H7 (cell line): ENCODE measurements around the gene CREBBP. TPM values are rescaled to one million over a fixed set of nuclear protein-coding genes. Genes with fewer than 3 reads are reported as not detected.

Experiments used
- DNase-seq: peaks from one replicate; pipeline ENCODE4 v3.0.0; 2012
- H3K27me3 ChIP-seq: 2 replicates; pipeline ENCODE4 v1.6.0; 2011; ENCODE audit warnings: mild to moderate bottlenecking, low read length; ENCODE audit not compliant: control insufficient read depth, insufficient read depth
- H3K36me3 ChIP-seq: replicated peaks from 2 replicates; pipeline ENCODE4 v1.5.1; 2011; ENCODE audit warnings: low read length; ENCODE audit not compliant: control insufficient read depth, insufficient read depth
- H3K4me3 ChIP-seq: 2 replicates; pipeline ENCODE4 v1.5.1; 2011; ENCODE audit warnings: low read depth, mild to moderate bottlenecking, control low read depth, low read length, moderate library complexity; ENCODE audit not compliant: insufficient read depth
- total RNA-seq: library from RNA; depleted of rRNA; stranded (reverse); fragments of >200 nt; shearing (Covaris generic); gene quantifications from 2 replicates; pipeline ENCODE4 v1.2.3, GENCODE V29; 2014

Gene CREBBP
- total RNA-seq, 1 experiment from 2014 or later = 11.7 TPM

DNA sequence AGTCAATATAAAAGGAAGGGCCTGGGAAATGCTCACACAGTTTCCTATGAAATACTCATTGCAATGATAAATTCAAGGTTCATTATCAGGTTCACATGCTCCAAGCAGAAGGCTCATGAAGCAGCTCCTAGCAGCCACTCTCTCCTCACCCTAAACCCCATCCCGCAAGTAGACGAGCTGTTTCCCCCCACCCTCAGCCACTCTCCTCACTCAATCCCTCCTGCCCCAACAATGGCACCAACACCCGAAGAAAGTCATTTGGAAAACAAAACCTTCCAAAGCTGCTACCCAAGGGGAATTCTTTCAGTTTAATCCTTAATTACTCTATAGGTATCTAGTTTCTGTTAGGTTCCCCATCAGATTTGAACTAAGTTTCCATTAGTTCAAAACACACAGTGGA, 69.7 kb downstream of the CREBBP start:
- Histone ChIP-seq H3K36me3 (0 out of 2 replicates have a peak, but pooled peaks cover 1% of the 10 kb centered on the region), H3K27me3 (no peaks in the 10 kb centered on the region), H3K4me3 (no peak overlapping the region)
- DNase-seq = peak; percentile 51

- Histone ChIP-seq H3K36me3 (0 out of 2 replicates have a peak, but pooled peaks cover 1% of the 10 kb centered on the region), H3K4me3 (no peak overlapping the region), H3K27me3 (no peaks in the 10 kb centered on the region)
- DNase-seq = no peak
Measured at GRCh38 chr16:3810198-3810664, 70.3 kb downstream of the CREBBP start.

DNA sequence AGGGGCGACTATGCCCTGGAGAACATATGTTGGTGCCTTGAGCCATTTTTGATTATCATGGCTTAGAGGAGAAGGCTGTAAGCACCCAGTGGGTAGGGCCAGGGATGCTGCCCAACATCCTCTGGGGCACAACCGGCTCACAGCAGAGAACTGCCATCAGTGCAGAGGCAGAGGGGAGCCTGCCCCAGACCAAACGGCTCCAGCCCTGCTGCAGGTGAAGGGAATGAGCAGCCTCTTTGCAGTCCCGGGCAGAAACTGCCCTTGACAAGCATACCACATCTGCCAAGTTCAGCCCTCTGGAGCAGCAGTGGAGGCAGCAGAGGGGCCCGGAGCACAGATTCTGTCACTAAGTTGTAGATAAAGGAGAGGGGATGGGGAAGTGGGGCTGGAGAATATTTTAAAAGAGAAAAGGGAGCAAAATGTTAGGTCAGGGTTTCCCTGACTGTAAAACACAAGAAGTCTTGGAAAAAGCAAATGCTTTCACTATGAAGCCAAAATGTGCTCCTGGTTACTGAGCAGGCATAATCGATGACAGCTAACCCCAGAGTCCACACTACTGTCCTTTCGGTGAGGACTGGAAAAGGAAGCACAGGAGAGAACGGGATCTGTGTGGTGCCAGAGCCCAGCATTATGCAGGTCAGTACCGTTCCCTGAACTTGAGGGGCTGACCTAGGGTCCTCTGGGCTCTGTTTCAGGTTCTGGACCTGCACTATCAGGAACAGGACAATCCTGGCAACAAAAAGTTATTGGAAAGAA, 72.0 kb downstream of the CREBBP start:
- Histone ChIP-seq H3K27me3 (no peaks in the 10 kb centered on the region), H3K36me3 (0 out of 2 replicates have a peak, but pooled peaks cover 1% of the 10 kb centered on the region), H3K4me3 (no peak overlapping the region)
- no peak for DNase-seq

- Histone ChIP-seq H3K36me3 (0 out of 2 replicates have a peak, but pooled peaks cover 1% of the 10 kb centered on the region), H3K27me3 (no peaks in the 10 kb centered on the region), H3K4me3 (no peak overlapping the region)
- DNase-seq = no peak
Measured at GRCh38 chr16:3807425-3808123, 72.9 kb downstream of the CREBBP start.

DNA sequence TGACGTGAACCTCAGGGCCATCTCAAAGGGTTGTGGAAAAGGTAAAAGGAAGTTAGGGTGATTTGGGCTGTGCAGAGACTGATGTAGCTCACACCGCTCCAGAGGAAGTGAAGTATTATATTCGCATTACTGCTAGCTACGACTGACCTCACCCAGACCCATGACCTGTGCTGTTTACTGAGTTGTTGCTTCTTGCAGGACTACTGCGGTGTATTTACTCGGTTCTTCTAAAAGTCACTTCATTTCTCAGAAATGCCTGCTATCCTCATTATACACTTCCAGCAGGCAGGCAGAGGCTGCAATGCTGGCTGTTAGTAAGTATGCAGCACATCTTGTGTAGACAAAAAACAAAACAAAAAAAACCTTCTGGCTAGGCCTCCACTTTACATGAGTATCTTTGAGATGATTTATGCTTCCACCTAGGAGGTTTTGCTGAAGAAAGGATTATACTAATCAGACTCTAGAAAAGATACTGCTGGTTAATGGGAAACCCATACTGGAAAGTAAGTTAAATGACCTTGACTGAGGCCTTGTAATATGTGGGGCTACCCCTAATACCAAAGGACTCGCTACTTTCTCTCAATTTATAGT, 76.0 kb downstream of the CREBBP start:
- no peaks in the 10 kb centered on the region for H3K36me3 ChIP-seq
- H3K4me3 ChIP-seq = no peak overlapping the region
- no peaks in the 10 kb centered on the region for H3K27me3 ChIP-seq
- DNase-seq = no peak

DNA sequence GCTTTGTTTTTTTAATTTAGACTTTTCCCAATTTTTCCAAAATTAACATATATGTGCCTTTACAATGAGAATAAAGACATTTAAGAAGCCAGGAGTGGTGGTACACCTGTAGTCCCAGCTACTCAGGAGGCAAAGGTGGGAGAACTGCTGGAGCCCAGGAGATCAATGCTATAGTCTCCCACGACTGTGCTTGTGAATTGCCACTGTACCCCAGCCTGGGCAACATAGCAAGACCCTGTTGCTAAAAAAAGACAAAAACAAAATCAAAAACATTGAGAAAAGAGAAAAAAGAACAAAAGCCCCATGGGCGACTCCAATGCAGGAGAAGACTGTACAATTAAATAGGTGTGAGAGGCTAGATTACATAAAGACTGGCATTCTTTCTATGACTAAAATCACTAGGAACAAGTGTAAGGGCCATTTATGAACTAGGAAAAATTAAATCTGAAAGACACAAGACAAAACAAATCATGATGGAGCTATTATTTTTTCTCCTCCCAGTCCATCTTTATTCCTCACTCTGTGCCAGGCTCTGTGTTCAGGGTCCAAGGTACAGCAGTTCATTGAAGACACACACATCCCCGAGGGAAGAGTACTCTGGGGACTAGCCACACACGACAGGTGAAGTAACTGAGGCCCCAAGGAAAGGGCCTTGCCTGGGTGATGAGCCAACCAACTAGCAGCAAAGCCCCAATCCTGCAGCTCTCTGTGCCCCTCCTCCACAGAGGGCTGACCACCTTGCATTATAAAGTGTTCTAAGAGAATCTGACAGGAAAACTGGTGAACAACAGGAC, 79.8 kb downstream of the CREBBP start:
- H3K27me3 ChIP-seq = no peaks in the 10 kb centered on the region
- DNase-seq = no peak
- no peak overlapping the region for H3K4me3 ChIP-seq
- no peaks in the 10 kb centered on the region for H3K36me3 ChIP-seq

DNA sequence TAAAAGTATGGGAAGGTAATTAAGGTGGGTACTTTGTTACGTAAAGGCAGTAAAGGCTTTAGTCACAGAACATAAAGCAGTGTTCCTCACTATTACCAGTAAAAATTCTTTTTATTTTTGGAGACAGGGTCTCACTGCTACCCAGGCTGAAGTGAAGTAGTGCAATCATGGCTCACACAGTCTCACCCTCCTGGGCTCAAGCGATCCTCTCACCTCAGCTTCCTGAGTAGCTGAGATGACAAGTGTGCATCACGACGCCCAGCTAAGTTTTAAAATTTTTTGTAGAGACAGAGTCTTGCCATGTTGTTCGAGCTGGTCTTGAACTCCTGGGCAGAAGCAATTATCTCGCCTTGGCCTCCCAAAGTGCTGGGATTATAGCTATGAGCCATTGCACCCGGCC, 80.5 kb downstream of the CREBBP start:
- no peaks in the 10 kb centered on the region for H3K27me3 ChIP-seq
- no peaks in the 10 kb centered on the region for H3K36me3 ChIP-seq

GRCh38 chr16:3799354-3799753, 81.2 kb downstream of the CREBBP start:
- H3K27me3 ChIP-seq = no peaks in the 10 kb centered on the region
- H3K4me3 ChIP-seq = no peak overlapping the region
- no peaks in the 10 kb centered on the region for H3K36me3 ChIP-seq
- DNase-seq = no peak

More for the DNA sequence above, 80.5 kb downstream of the CREBBP start:
- no peak overlapping the region for H3K4me3 ChIP-seq
- no peak for DNase-seq

GRCh38 chr16:3798838-3799237, 81.7 kb downstream of the CREBBP start:
- no peak for DNase-seq
- no peaks in the 10 kb centered on the region for H3K36me3 ChIP-seq
- no peaks in the 10 kb centered on the region for H3K27me3 ChIP-seq
- H3K4me3 ChIP-seq = no peak overlapping the region

- no peak overlapping the region for H3K4me3 ChIP-seq
- H3K36me3 ChIP-seq = no peaks in the 10 kb centered on the region; the same call in 1 of the 2 replicates
- DNase-seq = peak; percentile 53
- H3K27me3 ChIP-seq = no peaks in the 10 kb centered on the region
Measured at GRCh38 chr16:3797904-3798811, 82.4 kb downstream of the CREBBP start.

- no peak for DNase-seq
- H3K4me3 ChIP-seq = no peak overlapping the region
Measured at GRCh38 chr16:3797473-3797872, 83.0 kb downstream of the CREBBP start.

DNA sequence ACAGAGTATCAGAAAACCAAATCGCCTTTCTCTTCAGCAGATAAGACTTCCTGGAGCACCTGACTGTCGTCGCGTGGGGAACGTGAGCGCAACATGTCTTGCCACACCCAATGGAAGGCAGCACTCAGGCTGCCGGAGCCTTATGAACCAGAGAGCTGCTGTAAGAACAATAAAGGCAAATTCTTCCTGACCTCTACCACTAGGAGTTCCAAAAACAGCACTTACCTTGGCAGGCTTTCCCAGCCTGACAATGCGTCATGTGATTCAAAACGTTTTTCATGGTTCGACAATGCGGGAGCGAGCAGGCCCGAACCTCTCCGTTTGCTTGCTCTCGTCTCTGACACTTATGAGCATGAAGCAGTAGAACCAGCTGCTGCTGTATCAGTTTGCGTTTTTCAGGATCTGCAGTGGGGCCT, 87.3 kb downstream of the CREBBP start:
- peaks cover 8% of the 10 kb centered on the region for H3K36me3 ChIP-seq
- DNase-seq = peak; percentile 49
- H3K27me3 ChIP-seq = no peaks in the 10 kb centered on the region
- H3K4me3 ChIP-seq = no peak overlapping the region

More at GRCh38 chr16:3797473-3797872, 83.0 kb downstream of the CREBBP start:
- Histone ChIP-seq H3K27me3 (no peaks in the 10 kb centered on the region), H3K36me3 (peaks cover 2% of the 10 kb centered on the region)

DNA sequence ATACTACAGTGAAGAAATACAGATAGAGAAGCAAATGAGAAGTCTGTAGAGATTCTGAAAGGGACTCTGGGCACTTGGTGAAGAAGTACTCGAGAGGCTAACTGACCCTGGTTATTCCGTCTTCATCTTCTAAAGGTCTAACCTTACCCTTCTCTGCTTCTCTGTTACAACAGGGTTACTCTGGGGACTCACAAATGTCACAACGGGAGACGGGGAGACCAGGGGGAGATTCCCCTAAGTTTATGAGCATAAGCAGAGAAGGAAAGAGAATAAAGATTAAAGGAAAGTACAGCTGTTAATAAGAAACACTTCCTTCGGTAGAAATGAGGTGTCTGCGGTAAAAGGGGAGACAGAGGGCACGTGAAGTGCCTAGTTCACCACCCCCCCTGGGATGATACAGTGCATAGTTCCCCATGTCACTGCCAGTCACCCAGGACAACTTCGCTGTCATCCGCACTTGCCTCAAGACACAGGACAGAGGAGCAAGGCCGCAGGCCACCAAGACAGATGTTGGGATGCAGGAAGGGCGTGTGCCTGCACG, 88.0 kb downstream of the CREBBP start:
- DNase-seq = no peak
- H3K27me3 ChIP-seq = no peaks in the 10 kb centered on the region
- no peak overlapping the region for H3K4me3 ChIP-seq
- H3K36me3 ChIP-seq = peaks cover 8% of the 10 kb centered on the region
